GM19238 (cell line): ENCODE measurements around the gene TMX1.

Source experiments
- DNase-seq: peaks from one replicate; pipeline ENCODE4 v3.0.0; 2011; ENCODE audit warnings: low spot score; ENCODE audit not compliant: insufficient read length

TMX1 gene

GRCh38 chr14:51242545-51243490 lies 2.8 kb downstream of the TMX1 start:
- DNase-seq = no peak

- DNase-seq = no peak
Observed at GRCh38 chr14:51244591-51244990, 4.5 kb downstream of the TMX1 start.

- DNase-seq = no peak
Observed at GRCh38 chr14:51246032-51246431, 6.0 kb downstream of the TMX1 start.

- peak; percentile 6 for DNase-seq
Observed at GRCh38 chr14:51248016-51248987, 8.3 kb downstream of the TMX1 start.

GRCh38 chr14:51251486-51251885 lies 11.4 kb downstream of the TMX1 start:
- no peak for DNase-seq

- DNase-seq = no peak
Observed at GRCh38 chr14:51253880-51254279, 13.8 kb downstream of the TMX1 start.

GRCh38 chr14:51258280-51258679 lies 18.2 kb downstream of the TMX1 start:
- DNase-seq = no peak

- no peak for DNase-seq
Observed at GRCh38 chr14:51258788-51259187, 18.7 kb downstream of the TMX1 start.

GRCh38 chr14:51260225-51260624 lies 20.2 kb downstream of the TMX1 start:
- no peak for DNase-seq

GRCh38 chr14:51261151-51261550 lies 21.1 kb downstream of the TMX1 start:
- DNase-seq = no peak

GRCh38 chr14:51262868-51263267 lies 22.8 kb downstream of the TMX1 start:
- DNase-seq = no peak

GRCh38 chr14:51269634-51270033 lies 29.6 kb downstream of the TMX1 start:
- no peak for DNase-seq

- no peak for DNase-seq
Observed at GRCh38 chr14:51276605-51277004, 36.6 kb downstream of the TMX1 start.

- no peak for DNase-seq
Observed at GRCh38 chr14:51277753-51278415, 37.8 kb downstream of the TMX1 start.

GRCh38 chr14:51282517-51282916 lies 42.5 kb downstream of the TMX1 start:
- no peak for DNase-seq

- peak; percentile 11 for DNase-seq
Observed at GRCh38 chr14:51283402-51284085, 43.5 kb downstream of the TMX1 start.

GRCh38 chr14:51284241-51284640 lies 44.2 kb downstream of the TMX1 start:
- no peak for DNase-seq

- no peak for DNase-seq
Observed at GRCh38 chr14:51285120-51285519, 45.1 kb downstream of the TMX1 start.

GRCh38 chr14:51289169-51289568 lies 49.1 kb downstream of the TMX1 start:
- DNase-seq = no peak

GRCh38 chr14:51290132-51290531 lies 50.1 kb downstream of the TMX1 start:
- no peak for DNase-seq

- DNase-seq = no peak
Observed at GRCh38 chr14:51291016-51291415, 51.0 kb downstream of the TMX1 start.
